T1000 (cell line): ENCODE data around the gene SORCS3.
A peak's percentile ranks its signal among the peaks of the same experiment; 100 is the strongest.

Experiments
- DNase-seq: peaks from one replicate; lab custom pipeline; 2025; ENCODE audit warnings: mixed read lengths; lab: John Stamatoyannopoulos, UW

Gene SORCS3

DNA sequence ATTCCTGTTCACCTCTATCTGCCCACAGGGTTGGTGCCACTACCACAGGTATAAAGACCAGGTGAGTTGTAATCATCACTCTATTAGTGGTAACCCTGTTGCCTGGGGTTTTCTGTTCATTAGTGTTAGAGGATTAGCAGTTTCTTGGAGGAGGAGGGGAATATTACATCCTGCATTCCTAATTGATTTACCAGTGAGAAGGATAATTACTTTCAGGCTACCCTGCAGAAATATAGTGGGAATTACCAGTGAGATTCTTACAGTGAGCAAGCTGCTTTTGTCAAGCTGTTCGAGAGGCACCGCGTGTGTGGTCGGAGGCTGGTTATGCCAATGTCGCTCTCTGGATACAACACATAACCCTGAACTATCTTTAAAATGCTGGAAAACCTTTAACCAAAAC lies 280.7 kb downstream of the SORCS3 start:
- DNase-seq = no peak

DNA sequence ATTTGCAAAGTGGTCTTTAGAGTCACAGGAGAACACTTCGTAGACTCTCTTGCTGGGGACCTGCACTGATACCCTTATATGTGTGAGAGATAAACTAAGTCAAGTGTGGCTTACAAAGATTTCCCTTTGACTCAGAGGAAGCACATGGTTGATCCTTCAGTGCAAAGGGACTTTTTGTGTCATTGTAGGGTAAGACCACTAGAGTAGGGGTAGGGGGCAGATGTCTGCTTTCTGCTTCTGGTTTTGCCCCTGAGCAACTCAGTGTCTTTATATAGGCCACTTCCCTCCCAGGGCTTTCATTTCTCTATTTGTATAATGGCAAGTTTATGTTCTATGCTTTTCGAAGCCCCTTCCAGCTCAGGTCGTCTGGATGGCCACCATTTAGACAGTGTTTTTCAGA lies 281.7 kb downstream of the SORCS3 start:
- no peak for DNase-seq

DNA sequence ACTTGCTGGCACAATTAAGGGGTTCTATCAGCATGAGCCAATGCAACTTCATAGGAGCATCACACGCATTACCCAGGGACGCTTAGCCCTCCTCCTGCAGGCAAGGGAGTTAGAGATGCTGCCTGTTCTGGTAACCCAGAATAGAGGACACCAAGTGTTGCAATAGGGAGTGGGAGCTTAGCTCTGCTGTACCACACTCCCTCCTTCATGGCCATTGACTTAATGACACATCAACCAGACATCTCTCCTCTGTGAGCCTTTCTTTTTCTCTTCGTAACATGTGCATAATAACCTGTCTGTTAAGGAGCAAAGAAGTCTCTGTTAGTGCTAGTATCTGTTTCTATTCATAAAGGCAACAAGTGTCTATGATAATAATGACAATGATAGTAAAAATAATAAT lies 282.4 kb downstream of the SORCS3 start:
- no peak for DNase-seq

DNA sequence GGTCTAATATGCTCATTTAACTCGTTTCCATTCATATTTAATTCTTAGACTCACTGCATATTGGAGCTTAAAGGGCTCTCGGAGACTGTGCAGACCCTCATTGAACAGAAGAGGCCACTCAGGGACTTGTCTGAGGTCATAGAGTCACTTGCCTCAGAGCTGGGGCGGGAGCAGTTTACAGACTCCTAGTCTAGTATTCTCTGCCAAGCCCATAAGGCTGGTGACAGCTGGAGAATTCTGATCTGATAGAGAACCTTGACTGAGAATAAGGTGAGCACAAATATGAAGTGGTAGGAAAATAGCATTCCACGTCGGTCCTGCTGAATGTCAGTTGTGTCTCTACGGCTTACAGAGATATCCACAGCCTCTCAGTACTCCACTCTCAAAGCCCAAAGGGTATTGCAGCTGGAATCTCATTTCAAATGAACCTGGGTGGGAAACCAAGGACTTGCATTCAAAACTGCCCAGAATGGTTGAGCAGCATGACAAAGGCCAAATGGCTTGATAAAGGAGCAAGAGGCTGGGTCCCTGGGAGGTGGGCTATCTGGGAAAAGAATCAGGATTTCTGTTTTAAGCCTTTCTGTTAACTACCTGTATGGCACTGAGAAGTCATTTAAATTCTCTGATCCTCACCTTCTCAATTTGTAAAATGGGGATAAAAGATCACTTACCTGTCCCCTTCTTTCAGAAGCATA lies 283.2 kb downstream of the SORCS3 start:
- DNase-seq = no peak

DNA sequence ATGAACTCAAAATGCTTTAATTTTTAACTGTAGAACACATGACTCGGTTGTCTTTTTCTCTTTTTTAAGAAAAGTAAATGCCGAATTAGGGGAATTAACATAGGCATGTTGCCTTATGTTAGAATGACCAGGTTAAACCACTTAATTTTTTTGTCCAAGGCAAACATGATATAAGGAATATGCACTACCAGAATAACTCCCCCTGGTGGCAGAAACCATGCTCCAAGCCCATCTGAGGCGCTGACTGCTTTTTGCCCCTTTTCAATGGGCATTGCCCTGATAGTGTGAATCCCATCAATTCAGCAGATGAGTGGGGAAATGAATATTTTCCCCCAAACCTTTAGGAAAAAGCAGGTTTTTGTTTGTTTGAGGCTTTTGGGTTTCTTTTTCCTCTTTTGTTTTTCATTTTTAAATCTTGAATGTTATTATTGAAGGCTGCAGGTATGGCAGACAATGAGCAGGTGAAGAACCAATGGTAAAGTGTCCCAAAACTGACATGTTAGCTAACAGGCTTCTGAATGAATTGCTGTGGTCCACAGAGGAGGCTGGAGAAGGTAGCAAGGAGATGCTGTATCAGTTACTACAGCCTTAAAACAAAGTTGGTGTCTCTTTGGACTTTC lies 284.3 kb downstream of the SORCS3 start:
- no peak for DNase-seq

DNA sequence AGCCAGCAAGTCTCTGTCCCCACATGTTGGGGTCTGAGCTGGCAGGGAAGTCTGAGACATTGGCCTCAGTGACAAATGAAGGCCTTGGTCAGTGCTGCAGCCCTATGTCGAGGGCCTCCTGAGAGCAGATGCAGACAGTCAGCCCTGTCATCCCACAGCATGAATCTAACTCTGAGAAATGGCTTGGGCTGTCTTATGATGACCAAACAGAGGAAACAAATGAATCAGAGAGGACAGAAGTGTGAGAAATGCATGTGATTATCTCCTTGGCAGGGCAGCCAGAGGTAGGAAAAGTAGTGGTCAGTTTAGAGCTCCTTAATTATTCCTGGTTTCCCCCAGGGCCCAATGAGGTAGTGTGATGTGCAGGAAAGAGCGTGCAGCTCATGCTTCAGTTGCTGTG lies 287.6 kb downstream of the SORCS3 start:
- no peak for DNase-seq

DNA sequence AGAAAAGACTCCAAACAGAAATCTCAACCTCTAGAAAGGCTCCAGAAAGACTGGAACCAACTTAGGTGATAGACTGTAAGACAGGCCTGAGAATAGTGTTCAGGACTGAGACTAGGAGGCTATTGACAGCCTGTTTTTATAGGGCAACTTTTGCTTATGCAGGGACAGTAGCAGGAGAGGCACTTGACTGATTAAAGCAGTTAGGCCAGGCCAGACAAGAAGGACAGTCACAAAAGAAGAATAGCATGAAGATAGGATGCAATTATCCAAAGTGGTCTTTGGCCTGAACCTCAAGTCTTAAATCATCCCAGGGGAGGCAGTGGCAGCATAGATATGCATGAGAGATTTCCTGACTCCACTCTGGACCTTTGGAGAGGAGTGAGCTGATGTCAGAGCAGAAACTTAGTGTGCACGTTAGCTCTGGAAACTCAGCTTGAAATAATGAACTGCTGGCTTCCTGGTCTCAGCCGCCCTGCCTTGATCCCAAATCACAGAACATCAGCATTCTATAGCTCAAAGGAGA lies 290.6 kb downstream of the SORCS3 start:
- no peak for DNase-seq

DNA sequence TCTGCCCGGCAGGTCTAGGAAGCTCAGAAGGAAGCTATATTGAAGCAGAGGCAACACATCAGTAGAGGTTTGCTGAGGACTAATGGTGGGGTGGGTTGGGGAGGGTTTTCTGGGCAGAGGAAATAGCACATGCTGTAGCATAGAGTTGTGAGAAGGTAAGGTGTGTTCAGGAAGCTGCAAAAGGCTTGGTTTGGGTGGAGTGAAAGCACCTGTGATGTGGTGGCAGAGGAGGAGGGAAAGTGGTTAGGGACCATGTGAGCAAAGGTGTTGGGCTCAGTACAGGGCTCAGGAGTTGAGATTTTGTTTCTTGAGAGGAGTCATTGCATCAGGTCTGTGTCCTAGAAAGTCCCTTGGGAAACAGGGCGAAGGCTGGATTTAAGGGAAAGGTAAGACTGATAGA lies 294.6 kb downstream of the SORCS3 start:
- no peak for DNase-seq

DNA sequence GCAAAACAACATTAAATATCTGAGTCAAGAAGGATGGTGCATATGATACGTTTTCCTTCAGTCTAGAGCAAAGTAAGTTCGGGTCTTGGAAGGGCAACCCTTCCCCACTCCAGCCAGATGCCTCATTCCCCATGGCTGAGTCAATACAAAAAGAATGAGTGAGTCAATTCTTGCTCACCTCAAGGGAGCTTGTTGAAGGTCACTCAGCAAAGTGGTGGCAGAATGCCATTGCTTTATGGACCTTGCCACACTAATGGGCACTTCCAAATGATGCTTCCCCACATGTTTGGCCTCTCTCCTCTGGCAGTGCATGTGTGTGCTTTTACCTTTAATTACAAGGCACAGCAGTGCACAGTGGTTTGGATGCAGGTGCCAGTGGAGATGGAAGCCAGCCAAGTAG lies 296.5 kb downstream of the SORCS3 start:
- DNase-seq = peak; percentile 79

DNA sequence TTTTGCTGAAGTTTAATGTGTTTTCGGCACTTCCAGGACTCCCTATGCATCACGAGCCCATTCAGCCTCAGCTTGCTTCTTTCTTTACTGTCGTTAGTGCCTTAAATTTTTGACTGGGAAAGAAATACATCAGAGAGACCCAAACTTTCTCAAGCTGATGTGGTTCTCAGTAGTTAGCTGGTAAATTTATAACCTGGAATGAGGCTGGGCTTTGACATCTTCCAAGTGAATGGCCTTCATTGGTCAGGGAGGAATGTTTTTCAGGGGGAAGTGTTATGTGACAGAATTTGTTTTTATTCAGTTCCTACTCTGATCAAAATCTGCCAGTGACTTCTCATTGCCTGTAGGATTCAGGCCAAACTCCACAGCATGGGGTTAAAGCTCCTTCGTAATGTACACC lies 296.9 kb downstream of the SORCS3 start:
- DNase-seq = no peak

DNA sequence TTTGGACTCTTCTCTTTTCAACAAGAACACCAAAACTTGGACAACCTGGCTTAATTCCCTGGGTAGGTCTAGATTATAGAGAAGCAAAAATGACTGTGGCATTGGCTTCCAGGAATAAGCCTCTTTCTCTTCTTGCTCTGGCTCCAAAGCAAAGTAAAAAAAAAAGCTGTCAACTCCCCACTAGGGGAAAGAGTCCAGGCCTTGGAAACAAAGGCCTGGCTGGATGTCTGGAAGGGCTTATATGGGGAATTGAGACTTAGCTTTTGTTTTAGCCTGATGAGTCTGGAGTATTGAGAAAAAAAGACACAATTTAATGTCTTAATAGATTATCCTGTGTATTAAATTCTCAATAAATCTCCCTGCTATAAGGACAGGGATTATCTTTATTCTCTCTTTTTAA lies 300.6 kb downstream of the SORCS3 start:
- DNase-seq = no peak

DNA sequence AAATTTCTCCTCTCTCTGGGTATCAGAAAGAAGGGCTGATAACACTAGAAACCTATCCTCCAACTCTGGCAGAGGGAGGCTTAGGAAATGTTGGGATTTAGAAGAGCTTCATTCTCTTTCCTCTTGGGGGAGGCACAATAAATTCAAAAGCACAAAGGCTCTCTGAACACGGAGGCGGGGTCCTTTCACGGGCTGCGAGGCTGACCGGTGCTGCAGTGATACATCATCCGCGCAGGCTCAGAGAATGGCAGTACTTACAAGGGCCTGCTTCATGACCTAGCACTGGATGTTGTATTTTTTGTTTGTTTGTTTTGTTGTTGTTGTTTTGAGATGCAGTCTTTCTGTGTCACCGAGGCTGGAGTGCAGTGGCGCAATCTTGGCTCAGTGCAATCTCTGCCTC lies 306.2 kb downstream of the SORCS3 start:
- no peak for DNase-seq

DNA sequence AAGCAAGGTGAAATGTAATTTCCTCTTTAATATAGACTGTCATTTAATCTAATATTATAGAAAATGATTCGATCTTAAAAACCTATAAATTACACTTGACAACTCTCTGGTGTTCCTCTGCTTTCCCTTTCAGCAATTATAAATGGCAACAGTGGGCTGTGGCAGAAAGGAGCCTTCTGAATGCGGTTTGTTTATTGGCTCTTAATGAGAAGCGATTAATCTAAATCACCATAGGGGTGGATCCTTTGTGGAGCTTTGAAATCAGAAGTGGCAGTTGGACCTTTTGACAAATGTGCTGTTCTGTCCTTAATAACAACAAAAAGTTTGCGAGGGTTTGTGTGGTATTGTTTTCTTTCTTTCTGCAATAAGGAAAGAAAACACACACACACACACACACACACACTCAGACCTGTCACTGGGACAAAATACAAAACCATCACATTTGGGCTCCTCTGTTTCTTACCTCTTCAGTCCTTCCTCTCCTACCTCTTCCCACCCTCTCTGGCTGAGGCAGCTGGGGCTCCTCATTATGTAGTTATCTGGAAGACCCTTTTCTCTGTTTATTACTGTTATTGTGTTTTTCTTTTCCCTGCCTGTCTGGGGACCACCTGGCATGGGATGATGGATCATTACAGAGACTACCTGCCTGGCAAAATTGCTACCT lies 316.2 kb downstream of the SORCS3 start:
- no peak for DNase-seq

DNA sequence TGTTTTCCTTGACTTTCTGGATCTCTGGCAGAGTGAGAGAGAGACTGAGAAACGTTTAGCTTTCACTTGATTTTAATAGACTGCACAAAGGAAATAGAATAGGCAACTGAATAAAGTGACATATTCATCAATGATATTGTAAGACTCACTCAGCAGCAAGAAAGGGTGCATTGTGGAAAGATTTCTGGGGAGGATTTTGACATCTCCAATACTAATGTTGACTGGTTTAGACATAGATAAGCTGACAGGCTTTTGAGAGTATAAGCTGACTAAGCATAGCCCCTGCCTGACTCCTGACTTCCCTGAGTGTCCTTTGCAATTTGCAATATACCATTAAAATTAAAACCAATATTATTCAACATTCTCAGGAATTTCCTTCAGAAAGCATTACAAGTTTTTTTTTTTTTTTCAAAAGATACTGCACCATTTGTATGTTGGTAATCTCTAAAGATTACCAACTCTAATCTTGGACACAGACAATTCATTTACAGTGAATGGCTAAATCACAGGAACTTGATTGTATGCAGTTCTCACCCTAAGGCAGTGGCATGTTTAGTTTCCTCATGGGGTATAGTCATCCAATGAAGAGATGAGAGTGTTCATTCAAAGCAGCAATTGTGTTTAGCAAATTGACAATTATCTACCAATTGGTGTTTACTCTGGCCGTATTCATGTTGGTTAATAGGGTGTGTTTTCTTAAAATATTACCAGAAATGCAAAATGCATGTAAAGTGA lies 325.6 kb downstream of the SORCS3 start:
- no peak for DNase-seq

DNA sequence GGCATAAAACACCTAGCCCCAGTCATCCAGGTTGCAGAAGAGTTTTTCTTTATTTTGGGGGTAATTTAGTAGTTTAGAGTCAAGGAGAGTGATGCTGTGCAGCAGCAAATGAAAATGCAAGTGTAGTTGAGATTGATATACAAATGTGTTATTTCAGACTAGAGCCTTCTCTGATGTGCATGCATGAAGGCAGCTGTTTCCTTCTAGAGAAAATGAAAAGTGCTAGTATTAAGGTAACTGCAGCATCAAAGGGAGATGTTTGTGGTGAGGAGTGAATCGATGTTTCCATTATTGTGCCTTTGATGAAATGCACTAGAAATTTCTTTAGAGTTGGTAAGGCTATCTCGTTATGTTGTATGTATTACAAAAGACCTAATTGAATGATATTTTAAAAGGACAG lies 339.3 kb downstream of the SORCS3 start:
- no peak for DNase-seq

DNA sequence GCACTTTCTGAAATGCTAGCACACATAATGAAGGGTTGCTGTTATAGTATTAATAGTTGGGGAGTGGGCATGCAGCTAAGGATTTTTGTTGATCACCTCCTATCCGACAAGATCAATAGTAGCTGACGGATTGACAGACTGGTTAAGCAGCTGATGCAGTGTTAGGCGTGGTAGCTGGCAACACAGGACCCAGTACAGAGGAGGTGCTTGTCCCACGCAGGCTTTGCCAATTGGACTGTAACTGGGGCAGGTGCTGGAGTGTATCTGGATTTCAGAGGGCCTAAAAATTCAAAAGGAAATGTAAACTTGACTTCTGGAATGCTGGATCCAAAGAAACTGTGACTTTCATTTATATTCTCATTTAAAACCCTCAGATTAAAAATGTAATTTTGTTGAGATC lies 340.9 kb downstream of the SORCS3 start:
- DNase-seq = no peak

DNA sequence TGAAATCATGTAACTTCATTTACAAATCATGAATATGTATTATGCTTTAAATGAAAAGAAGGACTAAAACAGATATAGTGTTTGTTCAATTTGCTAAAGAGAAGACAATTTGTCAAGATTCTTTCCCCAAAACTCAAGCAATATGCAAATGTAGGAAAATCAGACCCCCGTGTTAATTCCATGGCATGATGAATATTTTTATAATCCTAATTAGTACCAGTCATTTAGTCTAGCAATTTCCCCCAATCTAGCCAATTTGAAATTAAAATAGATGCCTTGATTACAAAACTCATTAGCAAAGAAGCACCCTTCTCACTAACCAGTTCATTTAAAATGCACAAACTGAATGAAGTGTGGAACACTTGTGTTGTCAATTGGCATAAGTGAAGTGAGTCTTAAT lies 347.6 kb downstream of the SORCS3 start:
- no peak for DNase-seq

DNA sequence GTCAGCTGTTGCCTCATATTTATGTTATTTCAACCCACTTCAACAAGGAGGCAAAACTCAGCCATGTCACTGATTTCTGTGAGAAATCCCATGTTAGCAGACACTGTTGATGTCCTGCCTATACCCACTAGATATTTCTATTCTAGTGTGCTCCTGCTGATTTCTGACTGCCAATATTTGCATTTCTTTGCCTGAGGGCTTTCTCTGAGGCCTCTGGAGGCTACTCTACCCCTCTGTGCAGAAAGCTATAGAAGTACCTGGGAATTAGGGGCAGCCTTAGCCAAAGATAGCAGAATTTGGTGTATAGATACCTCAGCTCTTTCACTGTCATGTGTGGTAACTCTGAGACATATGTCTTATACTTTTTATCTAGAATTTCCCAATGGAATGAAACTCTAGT lies 348.8 kb downstream of the SORCS3 start:
- DNase-seq = no peak

DNA sequence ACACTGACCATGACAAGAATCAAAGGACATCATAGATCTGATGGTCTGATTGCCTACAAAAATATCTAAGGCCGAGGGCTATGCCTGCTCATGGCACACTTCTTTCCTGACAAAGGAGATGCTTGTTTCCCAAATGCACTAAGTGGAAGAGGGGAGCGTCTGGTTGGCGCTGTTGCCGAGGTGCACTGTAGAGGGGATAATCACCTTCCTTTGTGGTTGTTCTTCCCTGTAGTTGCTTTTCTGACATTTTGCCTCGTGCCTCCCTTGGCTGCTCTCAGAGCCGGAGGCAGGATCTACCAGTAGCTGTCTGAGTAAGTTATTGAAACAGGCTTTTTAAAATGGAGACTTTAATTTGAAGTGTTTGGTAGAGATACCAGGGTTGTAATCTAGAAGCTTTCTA lies 352.0 kb downstream of the SORCS3 start:
- no peak for DNase-seq

DNA sequence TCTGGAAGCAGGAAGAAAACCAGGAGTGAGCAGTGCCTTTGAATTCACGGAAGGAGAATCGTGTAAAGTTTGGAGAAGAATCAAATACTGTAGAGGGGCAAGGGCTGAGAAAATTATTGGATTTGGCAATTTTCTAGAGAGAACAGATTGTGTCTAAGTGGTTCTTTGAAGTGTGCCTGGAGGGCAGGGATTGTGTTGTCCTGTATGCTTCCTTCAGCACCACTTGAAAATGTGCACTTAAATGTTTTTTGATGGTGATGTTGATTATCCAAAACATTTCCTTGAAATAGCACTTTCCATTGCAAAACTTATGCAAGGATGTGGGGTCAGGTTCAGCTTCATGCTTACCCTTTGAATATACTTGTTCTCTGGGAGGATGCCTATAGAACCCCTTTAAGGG lies 360.2 kb downstream of the SORCS3 start:
- no peak for DNase-seq

DNA sequence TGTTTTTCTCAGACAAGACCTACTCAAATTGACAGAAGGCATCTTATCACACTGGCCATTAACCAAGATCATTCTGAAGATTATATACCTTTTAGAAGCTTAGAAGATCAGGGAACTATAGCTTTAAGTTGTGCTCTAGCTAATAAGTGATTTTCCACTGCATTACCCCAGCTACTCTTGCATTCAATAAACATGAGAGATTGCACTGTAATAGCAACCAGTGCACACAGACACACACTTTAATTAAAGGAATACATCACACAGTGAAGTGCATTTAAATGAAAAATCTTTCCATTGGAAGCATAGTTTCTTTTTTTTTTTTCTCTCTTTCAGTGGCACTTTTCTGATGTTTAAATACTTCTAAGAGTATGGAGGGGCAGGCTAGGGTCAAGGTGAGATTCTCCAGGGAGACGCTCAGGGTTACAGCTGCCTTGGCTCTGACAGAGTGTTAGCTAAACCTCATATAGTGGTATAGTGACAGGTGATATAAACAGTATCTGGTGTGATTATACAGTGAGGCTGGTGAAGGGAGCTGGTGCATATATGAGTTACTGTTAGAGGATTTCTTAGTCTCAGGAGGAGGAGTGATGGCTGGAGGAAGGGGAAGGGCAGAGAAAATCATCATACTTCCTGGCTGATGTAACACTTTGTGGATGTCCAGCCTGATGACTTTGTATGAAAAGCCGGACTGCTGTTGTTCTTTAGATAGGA lies 369.5 kb downstream of the SORCS3 start:
- DNase-seq = no peak

DNA sequence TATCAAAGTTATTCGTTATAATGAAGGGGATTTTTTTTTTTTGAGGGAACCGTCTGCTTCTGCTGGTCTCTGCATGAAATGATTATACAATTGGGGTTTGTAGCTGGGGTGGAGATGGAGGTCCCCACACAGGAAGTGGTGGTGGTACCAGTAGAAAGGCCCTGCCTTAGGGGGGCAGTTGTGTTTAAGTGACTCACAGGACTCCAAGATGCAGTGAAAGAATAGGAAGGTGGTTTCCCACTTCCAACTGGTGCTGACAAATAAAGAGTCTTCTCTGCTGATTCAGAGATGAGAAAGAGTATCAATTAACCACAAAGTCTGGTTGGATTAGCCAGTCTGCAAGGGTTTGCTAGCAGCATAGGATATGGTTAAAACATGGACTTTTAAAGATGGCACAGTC lies 376.0 kb downstream of the SORCS3 start:
- DNase-seq = peak; percentile 18
